Psoas muscle (tissue), 8 donors: Measurements from ENCODE around the gene NFIC. TPM values are rescaled to one million over a fixed set of nuclear protein-coding genes. Genes with fewer than 3 reads are reported as not detected.

Experiments
- ATAC-seq, 4 donors: fragments of 200-7000 bp; cut with Tn5 transposase; one replicate each; pipeline ENCODE4 v1.9.1; 2020; ENCODE audit warnings: moderate library complexity in 3 of 4, mild to moderate bottlenecking in 2 of 4
- DNase-seq, 2 donors: peaks; one replicate each; pipeline ENCODE4 v3.0.0-alpha.2; 2020
- H3K27ac ChIP-seq: fragments of 200-600 bp; one replicate; pipeline ENCODE4 v1.8.0; 2022
- H3K27me3 ChIP-seq, 3 donors: fragments of 200-600 bp in 1 of 3; one replicate each; pipeline versions ENCODE4 v1.6.1 to v1.8.0; 2013 to 2022; ENCODE audit warnings: low read length in 2 of 3, mild to moderate bottlenecking in 2 of 3, moderate library complexity in 1 of 3; ENCODE audit not compliant: insufficient read depth in 3 of 3
- H3K36me3 ChIP-seq, 2 donors: fragments of 200-600 bp in 1 of 2; one replicate each; pipeline versions ENCODE4 v1.6.1 to v1.8.0; 2013 to 2022; ENCODE audit warnings: low read depth in 1 of 2, mild to moderate bottlenecking in 1 of 2, moderate library complexity in 1 of 2; ENCODE audit not compliant: insufficient read depth in 1 of 2
- H3K4me1 ChIP-seq: fragments of 200-600 bp; one replicate; pipeline ENCODE4 v1.8.0; 2022
- H3K4me3 ChIP-seq: fragments of 200-600 bp; one replicate; pipeline ENCODE4 v1.8.0; 2022; ENCODE audit warnings: mild to moderate bottlenecking
- H3K9me3 ChIP-seq: fragments of 200-600 bp; one replicate; pipeline ENCODE4 v1.8.0; 2022
- WGBS, 3 donors: extraction: QIAGEN DNeasy Blood & Tissue Kit; methylation state at CpG; one replicate each; pipeline versions ENCODE4 v1.1.6 to v1.1.7; 2013; 5-methylcytosine and 5-hydroxymethylcytosine counted together
- intact Hi-C, 2 donors: fragments of 100-400 bp; cut with DNase I; formaldehyde crosslinking; loops; one replicate each; pipeline versions ENCODE4 v1.11.0 to v1.14.2; 2022
- polyA plus RNA-seq, 3 donors: library from polyadenylated mRNA; stranded (reverse); fragments of 200-250 nt; gene quantifications; one replicate each; pipeline ENCODE4 v1.2.3, GENCODE V29; 2013
- total RNA-seq, 4 donors: library from RNA; stranded (reverse); fragmentation: NEBNext Ultra II Directional in 2 of 4; extraction: Animal tissue kit (Norgen Biotek cat#: 25700) in 2 of 4; gene quantifications; one replicate each; pipeline versions ENCODE4 v1.2.1 to v1.2.4, GENCODE V29; 2021 to 2023
- TF ChIP-seq, protein P1 (sequence below): fragments of 200-600 bp; IDR thresholded peaks from one replicate; pipeline ENCODE4 v1.8.0; 2022; ENCODE audit warnings: antibody characterized with exemption
- donor health status: healthy with polysubstance abuse.
- donor health status: DM: no; HTN: no; CAD: no; lungs with moderate emphysema.
- donor health status: Bipolar disorder and iron deficiency.
- donor health status: healthy.
- donor health status: DM: yes; HTN: yes; CAD: no.
- donor health status: DM: no; HTN: no; CAD: no.
- donor health status: DM: no; HTN: no; CAD: no.
- donor health status: DM: yes; HTN: yes; CAD: no.

NFIC gene
- total and polyA plus RNA-seq, 7 donors: 100.0 to 439 (median 270) TPM

DNA sequence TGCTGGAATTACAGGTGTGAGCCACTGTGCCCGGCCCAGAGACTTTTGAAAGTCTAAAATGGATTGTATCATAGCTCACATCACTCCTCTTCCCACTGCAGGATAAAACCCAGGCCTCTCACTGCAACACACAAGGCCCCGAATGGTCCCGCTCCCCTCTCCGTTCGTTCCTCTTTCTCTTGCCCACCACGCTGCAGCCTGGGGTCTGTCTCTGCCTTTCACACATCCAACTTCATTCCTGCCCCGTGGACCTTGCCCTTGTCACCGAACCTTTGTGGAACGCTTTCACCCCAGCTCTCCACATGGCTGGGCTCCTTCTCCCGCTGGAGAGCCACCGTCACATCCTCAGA, 42.6 kb downstream of the NFIC start:
- DNase-seq (peak in 1 of 2 donors; percentile 37), ATAC-seq (no peak)
- H3K4me3 ChIP-seq: peak overlapping the region; percentile 54
- H3K27me3 ChIP-seq: no peaks in the 10 kb centered on the region
- intact Hi-C loops: loop anchor here in 1 of 2 donors (5.0 kb wide), 1 partner anchor 42 kb away; the partner anchor contains the start of gene NFIC
- peak overlapping the region; percentile 100 for H3K27ac ChIP-seq
- H3K9me3 ChIP-seq: no peaks in the 10 kb centered on the region
- WGBS, 3 donors: 63 to 79% (median 69%) methylated on average over 11 of the region's 11 CpGs
- no peaks in the 10 kb centered on the region for H3K36me3 ChIP-seq
- TF ChIP-seq, protein P1, sequence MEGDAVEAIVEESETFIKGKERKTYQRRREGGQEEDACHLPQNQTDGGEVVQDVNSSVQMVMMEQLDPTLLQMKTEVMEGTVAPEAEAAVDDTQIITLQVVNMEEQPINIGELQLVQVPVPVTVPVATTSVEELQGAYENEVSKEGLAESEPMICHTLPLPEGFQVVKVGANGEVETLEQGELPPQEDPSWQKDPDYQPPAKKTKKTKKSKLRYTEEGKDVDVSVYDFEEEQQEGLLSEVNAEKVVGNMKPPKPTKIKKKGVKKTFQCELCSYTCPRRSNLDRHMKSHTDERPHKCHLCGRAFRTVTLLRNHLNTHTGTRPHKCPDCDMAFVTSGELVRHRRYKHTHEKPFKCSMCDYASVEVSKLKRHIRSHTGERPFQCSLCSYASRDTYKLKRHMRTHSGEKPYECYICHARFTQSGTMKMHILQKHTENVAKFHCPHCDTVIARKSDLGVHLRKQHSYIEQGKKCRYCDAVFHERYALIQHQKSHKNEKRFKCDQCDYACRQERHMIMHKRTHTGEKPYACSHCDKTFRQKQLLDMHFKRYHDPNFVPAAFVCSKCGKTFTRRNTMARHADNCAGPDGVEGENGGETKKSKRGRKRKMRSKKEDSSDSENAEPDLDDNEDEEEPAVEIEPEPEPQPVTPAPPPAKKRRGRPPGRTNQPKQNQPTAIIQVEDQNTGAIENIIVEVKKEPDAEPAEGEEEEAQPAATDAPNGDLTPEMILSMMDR: no peak
- peaks cover 39% of the 10 kb centered on the region for H3K4me1 ChIP-seq

DNA sequence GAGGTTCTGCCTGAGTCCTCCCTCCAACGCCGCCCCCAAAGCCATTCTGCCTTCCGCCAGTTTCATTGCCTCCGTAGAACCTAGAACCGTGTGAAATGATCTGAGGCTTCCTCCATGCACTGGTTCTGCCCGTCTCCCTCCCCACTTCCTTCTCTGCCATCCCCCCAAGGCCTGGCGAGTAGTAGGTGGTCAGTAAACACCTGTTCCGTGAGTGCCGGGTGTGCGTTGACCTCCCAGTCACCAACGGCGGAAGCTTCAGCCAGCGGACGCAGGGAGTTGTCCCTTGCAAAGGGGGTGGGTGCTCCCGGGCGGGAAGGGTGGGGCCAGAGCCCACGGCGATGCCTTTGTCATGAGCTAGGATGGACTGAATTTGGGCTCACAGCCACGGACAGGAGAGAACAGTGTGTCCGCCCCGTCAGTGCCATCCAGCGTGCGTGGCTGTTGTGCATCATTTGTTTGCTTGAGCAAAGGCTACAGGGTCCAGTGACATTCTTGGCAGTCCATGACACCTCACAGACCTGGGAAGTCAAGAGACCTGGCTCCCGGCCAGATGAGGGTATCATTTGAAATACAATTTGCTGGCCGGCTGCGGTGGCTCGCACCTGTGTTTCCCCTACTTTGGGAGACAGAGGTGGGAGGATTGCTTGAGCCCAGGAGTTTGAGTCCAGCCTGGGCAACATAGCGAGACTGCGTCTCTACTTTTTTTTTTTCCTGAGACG, 43.1 kb downstream of the NFIC start:
- ATAC-seq (peak; percentile 65 to 82 (median 72)), DNase-seq (peak; percentile 91 to 97)
- TF ChIP-seq, protein P1: no peak
- intact Hi-C loops: loop anchor here in 1 of 2 donors (5.0 kb wide), 1 partner anchor 42 kb away; the partner anchor contains the start of gene NFIC
- 18 to 31% (median 18%) methylated on average over 30 of the region's 30 CpGs for WGBS, 3 donors
- Histone ChIP-seq H3K9me3 (no peaks in the 10 kb centered on the region), H3K27me3 (no peaks in the 10 kb centered on the region), H3K36me3 (no peaks in the 10 kb centered on the region), H3K27ac (peak overlapping the region; percentile 100), H3K4me3 (peak overlapping the region; percentile 54), H3K4me1 (peaks cover 38% of the 10 kb centered on the region)

DNA sequence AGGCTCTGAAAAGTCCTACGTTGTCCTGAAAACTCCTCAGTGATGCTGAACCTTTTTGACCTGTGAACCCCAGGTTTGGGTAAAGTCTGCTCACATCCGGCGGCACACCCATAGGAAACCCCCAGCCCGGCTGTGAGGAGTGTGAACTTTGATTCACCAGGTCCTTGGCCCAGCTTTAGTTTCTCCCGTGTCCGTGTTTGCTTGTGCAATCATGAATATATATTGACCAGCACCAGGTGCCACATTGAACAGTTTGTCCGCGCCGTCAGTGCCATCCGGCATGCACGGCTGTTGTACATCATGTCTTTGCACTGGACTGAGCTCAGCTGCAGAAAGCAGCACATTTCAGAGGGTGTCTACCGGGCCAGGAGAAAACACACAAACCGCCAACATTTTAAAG, 45.3 kb downstream of the NFIC start:
- intact Hi-C loops: no loop called here
- Histone ChIP-seq H3K27me3 (no peaks in the 10 kb centered on the region), H3K27ac (peak overlapping the region; percentile 100), H3K9me3 (no peaks in the 10 kb centered on the region), H3K36me3 (no peaks in the 10 kb centered on the region), H3K4me1 (peaks cover 37% of the 10 kb centered on the region), H3K4me3 (no peak overlapping the region)
- DNase-seq: peak in 1 of 2 donors; percentile 75
- peak in 2 of 4 donors; percentile 16 to 21 for ATAC-seq
- WGBS, 3 donors: 53 to 83% (median 60%) methylated on average over 13 of the region's 13 CpGs
- TF ChIP-seq, protein P1: no peak

DNA sequence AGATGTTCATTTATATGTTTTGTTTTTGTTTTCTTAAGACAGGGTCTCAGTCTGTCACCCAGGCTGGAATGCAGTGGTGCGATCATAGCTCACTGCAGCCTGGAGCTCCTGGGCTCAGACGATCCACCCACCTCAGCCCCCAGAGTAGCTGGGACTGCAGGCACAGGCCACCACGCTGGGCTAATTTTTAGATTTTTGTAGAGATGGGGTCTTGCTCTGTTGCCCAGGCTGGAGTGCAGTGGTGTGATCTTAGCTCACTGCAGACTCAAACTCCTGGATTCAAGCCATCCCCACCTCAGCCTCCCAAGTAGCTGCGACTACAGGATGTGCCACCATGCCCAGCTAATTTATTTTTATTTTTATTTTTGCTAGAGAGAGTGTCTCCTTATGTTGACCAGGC, 45.7 kb downstream of the NFIC start:
- H3K9me3 ChIP-seq: no peaks in the 10 kb centered on the region
- 74 to 90% (median 75%) methylated on average over 4 of the region's 4 CpGs for WGBS, 3 donors
- ATAC-seq (no peak), DNase-seq (peak in 1 of 2 donors; percentile 46)
- TF ChIP-seq, protein P1: no peak
- intact Hi-C loops: no loop called here
- H3K4me1 ChIP-seq: peaks cover 35% of the 10 kb centered on the region
- peak overlapping the region; percentile 100 for H3K27ac ChIP-seq
- no peaks in the 10 kb centered on the region for H3K36me3 ChIP-seq
- H3K4me3 ChIP-seq: no peak overlapping the region
- no peaks in the 10 kb centered on the region for H3K27me3 ChIP-seq
